ENCODE data around the gene AR. TPM values are rescaled to one million over a fixed set of nuclear protein-coding genes. Genes with fewer than 3 reads are reported as not detected.

AR gene
- total RNA-seq, 4 donors from 2014 or later = 8.0 to 22.2 (median 14.6) TPM

- ATAC-seq (ENCODE audit: low FRiP score) = no peak
- TF ChIP-seq CTCF (IDR thresholded peaks at IDR 0.05) = no peak
- no peak for DNase-seq (ENCODE audit: low spot score)
Measured at GRCh38 chrX:67523932-67524331, 19.9 kb upstream of the AR start.

DNA sequence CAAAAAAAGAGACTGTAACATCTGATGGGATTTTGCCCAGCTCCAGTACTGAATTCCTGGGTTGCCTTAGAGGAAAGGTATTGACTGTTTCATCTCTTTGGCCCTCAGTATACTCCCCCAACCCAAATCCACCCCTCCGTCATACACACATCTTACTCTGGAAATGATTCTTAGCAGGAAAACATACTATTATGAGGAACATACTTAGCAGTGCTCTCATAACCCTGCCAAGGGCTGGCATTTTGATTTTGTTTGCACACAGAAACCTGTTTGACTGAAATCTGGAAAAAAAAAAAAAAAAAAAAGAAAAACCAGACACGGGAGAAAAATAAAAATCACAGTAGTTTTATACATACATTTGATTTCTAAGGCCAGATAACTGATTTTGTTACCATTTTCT, 19.4 kb upstream of the AR start:
- TF ChIP-seq CTCF (IDR thresholded peaks at IDR 0.05) = no peak
- no peak for DNase-seq (ENCODE audit: low spot score)

DNA sequence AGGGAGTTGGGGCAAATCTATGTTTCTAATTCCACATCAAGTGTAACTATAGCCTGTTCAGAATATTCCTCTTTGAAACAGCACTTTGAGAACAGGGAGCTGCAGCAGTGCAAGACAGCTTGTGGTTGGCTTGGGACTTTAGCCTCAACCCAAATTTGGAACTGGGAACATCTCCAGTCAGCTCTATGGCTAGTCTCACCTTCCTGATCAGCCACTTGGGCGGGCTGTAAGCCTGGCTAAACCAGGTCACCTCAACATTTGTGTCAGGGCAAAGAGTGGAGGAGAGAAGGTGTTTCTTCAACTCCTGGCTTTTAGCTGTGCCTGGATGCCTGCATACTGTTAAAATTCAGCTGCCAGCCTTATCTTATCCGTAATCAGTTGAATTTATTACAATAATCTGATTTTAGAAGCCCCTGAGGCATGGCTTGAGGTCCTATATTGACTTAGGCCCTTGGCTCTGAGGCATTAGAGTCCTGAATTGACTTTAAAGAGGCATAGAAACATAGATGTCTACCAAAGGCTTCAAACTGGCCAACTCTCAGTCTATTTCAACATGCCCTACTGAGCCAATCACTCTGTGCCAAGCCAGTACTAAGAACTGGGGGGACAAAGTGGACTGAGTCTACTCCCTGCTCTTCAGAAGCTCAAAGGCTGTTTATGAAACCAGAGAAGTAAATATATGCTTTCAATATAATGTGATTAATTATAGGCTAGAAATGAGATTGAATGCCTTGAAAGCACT, 18.7 kb upstream of the AR start:
- no peak for DNase-seq (ENCODE audit: low spot score)
- no peak for ATAC-seq (ENCODE audit: low FRiP score)
- TF ChIP-seq CTCF (IDR thresholded peaks at IDR 0.05) = no peak

More for the DNA sequence above, 19.4 kb upstream of the AR start:
- ATAC-seq (ENCODE audit: low FRiP score) = no peak

DNA sequence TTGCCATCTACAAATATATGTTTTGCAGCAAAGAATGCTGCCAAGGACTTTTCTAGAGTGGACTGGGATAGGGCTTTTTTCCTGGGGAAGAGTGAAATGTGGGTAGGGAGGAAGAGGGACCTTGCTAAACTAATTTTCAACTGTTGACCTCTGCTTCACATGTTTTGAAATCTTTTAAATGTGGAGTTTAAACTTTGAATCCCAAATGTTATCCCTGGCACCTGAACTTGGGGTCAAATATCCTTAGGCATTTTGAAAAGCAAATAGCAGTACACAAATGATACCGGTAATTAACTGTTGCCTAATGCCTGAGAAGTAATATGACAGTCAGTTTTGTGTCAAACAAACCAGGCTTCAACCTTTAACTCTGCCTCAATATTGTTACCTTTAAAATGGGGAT, 7.3 kb upstream of the AR start:
- DNase-seq (ENCODE audit: low spot score) = no peak
- no peak for ATAC-seq (ENCODE audit: low FRiP score)
- TF ChIP-seq CTCF (IDR thresholded peaks at IDR 0.05) = no peak

DNA sequence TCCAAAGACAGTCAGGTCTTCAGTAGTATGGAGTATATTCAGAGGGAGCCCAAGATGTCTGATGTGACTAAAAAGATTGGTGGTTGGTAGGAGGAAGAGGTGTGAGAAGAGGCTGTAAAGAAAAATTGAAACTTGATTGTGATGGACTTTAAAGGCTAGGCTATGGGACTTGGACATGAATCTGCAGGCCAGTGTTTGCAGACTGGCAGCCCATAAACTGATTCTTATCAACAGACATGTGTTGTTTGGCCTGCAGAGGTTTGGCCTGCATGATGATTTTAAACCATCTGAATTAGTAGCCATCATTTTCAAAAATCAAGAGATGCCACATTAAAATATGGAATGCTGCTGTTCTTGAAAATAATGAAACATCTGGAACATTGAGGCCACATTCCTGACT, 5.4 kb upstream of the AR start:
- DNase-seq (ENCODE audit: low spot score) = no peak
- no peak for TF ChIP-seq CTCF (IDR thresholded peaks at IDR 0.05)
- no peak for ATAC-seq (ENCODE audit: low FRiP score)

- no peak for ATAC-seq (ENCODE audit: low FRiP score)
- no peak for DNase-seq (ENCODE audit: low spot score)
- no peak for TF ChIP-seq CTCF (IDR thresholded peaks at IDR 0.05)
Measured at GRCh38 chrX:67544281-67545035, 637 bp downstream of the AR start.

Data from omental fat pad (tissue), 4 donors.